DOHH2 (cell line): ENCODE measurements around the gene METAP1D.

Source experiments
- H3F3A ChIP-seq: fragments of 200-600 bp; sonication (generic), shearing (Covaris generic); 2 replicates; pipeline ENCODE4 v1.6.0; 2016; ENCODE audit warnings: antibody characterized with exemption, mild to moderate bottlenecking; ENCODE audit not compliant: control insufficient read depth, insufficient read depth
- H3K27ac ChIP-seq: fragments of 200-600 bp; sonication (generic); 2 replicates; pipeline ENCODE4 v1.5.1; 2014; ENCODE audit warnings: low read depth, mild to moderate bottlenecking, low read length, moderate library complexity
- H3K27me3 ChIP-seq: fragments of 200-600 bp; sonication (generic); 2 replicates; pipeline ENCODE4 v1.6.1; 2014; ENCODE audit warnings: mild to moderate bottlenecking, low read length, mixed read lengths; ENCODE audit not compliant: control insufficient read depth
- H3K36me3 ChIP-seq: fragments of 200-600 bp; sonication (generic); 2 replicates; pipeline ENCODE4 v1.6.1; 2014; ENCODE audit warnings: mild to moderate bottlenecking, low read length, moderate library complexity, mixed read lengths; ENCODE audit not compliant: control insufficient read depth
- H3K4me1 ChIP-seq: fragments of 200-600 bp; sonication (generic); 2 replicates; pipeline ENCODE4 v1.6.1; 2014; ENCODE audit warnings: mild to moderate bottlenecking, low read length, mixed read lengths; ENCODE audit not compliant: control insufficient read depth
- H3K4me2 ChIP-seq: fragments of 200-600 bp; sonication (generic); 2 replicates; pipeline ENCODE4 v1.6.0; 2014; ENCODE audit warnings: mild to moderate bottlenecking, low read length, moderate library complexity
- H3K4me3 ChIP-seq: fragments of 200-600 bp; sonication (generic); 2 replicates; pipeline ENCODE4 v1.5.1; 2014; ENCODE audit warnings: mild to moderate bottlenecking, low read length, mixed read lengths
- H3K79me2 ChIP-seq: fragments of 200-600 bp; sonication (generic); 2 replicates; pipeline ENCODE4 v1.6.1; 2014; ENCODE audit warnings: mild to moderate bottlenecking, low read length, mixed read lengths; ENCODE audit not compliant: control insufficient read depth
- H3K9me2 ChIP-seq: fragments of 200-600 bp; sonication (generic); replicated peaks from 2 replicates; pipeline ENCODE4 v1.6.1; 2014; ENCODE audit warnings: mild to moderate bottlenecking, low read length, mixed read lengths; ENCODE audit not compliant: control insufficient read depth
- H3K9me3 ChIP-seq: fragments of 200-600 bp; sonication (generic); 2 replicates; pipeline ENCODE4 v1.6.1; 2014; ENCODE audit warnings: antibody characterized with exemption, low read length, mixed read lengths; ENCODE audit not compliant: control insufficient read depth, insufficient read depth
- H4K20me1 ChIP-seq: fragments of 200-600 bp; sonication (generic); 2 replicates; pipeline ENCODE4 v1.6.0; 2014; ENCODE audit warnings: low read depth, mild to moderate bottlenecking, antibody characterized with exemption, low read length, moderate library complexity; ENCODE audit not compliant: control insufficient read depth, insufficient read depth
- EZH2phosphoT487 ChIP-seq: fragments of 200-600 bp; sonication (generic); IDR thresholded peaks from 2 replicates; pipeline ENCODE4 v1.6.1; 2017; ENCODE audit warnings: borderline replicate concordance, mild to moderate bottlenecking, antibody characterized with exemption, low read length, moderate library complexity, mixed read lengths
- TF ChIP-seq, protein P1 (sequence below): fragments of 200-600 bp; sonication (generic); IDR thresholded peaks from one replicate; pipeline ENCODE4 v1.5.1; 2014; ENCODE audit warnings: antibody characterized with exemption, mild to moderate bottlenecking, low read depth, low read length; ENCODE audit not compliant: poor library complexity, severe bottlenecking

The METAP1D gene

DNA sequence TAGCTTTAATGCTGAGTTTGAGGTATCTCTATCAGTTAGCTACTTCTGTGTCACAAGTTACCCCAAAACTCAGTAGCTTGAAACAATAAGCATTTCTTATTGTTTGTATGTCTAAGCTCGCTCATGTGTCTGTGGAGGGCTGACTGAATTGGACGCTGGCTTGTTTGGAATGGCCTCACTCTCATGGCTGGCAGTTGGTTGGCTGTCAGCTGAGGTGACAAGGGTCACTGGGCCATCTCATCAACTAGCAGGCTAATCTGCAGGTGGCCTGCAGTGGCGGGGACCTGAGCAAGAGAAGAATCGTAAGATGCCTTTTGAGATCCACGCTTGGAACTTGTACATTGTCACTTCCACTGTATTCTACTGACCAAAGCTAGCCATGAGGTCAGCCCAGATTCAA is 116.4 kb downstream of the METAP1D start:
- Histone ChIP-seq H3K27me3 (peaks cover 7% of the 10 kb centered on the region; the same call in 1 of the 2 replicates), H3K4me2 (no peak overlapping the region), H3K79me2 (no peaks in the 10 kb centered on the region), H3K36me3 (no peaks in the 10 kb centered on the region), H3K27ac (no peak overlapping the region), H3K4me1 (no peaks in the 10 kb centered on the region), H3K9me2 (no peaks in the 10 kb centered on the region), H4K20me1 (no peaks in the 10 kb centered on the region), H3K9me3 (no peaks in the 10 kb centered on the region), H3F3A (no peaks in the 10 kb centered on the region), H3K4me3 (no peak overlapping the region)
- TF ChIP-seq, protein P1, sequence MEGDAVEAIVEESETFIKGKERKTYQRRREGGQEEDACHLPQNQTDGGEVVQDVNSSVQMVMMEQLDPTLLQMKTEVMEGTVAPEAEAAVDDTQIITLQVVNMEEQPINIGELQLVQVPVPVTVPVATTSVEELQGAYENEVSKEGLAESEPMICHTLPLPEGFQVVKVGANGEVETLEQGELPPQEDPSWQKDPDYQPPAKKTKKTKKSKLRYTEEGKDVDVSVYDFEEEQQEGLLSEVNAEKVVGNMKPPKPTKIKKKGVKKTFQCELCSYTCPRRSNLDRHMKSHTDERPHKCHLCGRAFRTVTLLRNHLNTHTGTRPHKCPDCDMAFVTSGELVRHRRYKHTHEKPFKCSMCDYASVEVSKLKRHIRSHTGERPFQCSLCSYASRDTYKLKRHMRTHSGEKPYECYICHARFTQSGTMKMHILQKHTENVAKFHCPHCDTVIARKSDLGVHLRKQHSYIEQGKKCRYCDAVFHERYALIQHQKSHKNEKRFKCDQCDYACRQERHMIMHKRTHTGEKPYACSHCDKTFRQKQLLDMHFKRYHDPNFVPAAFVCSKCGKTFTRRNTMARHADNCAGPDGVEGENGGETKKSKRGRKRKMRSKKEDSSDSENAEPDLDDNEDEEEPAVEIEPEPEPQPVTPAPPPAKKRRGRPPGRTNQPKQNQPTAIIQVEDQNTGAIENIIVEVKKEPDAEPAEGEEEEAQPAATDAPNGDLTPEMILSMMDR: no peak
- TF ChIP-seq EZH2phosphoT487: no peak

DNA sequence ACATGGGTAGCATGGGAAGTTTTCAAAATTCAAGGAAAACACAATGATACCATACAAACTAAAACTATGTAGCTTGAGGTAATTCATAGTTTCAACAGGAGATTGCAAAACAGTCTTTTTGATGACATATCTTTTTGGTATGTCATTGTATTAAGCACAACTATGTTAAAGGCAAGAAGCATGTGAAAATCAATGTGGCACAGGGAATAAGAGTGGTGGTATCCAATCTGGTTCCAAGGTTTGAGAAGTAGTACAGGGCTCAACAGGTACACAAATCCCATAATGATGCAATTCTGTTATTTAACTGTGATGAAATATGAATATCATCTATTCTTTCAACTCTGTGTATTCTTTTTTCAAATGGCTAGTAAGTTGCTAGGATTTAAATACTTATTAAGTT is 119.3 kb downstream of the METAP1D start:
- H3K4me1 ChIP-seq: no peaks in the 10 kb centered on the region
- H3K36me3 ChIP-seq: no peaks in the 10 kb centered on the region
- no peak for TF ChIP-seq EZH2phosphoT487
- TF ChIP-seq, protein P1: no peak
- no peak overlapping the region for H3K27ac ChIP-seq
- H4K20me1 ChIP-seq: no peaks in the 10 kb centered on the region
- H3K27me3 ChIP-seq: peaks cover 7% of the 10 kb centered on the region; the same call in 1 of the 2 replicates
- H3K9me3 ChIP-seq: no peaks in the 10 kb centered on the region
- H3F3A ChIP-seq: no peaks in the 10 kb centered on the region
- H3K9me2 ChIP-seq: no peaks in the 10 kb centered on the region
- H3K79me2 ChIP-seq: no peaks in the 10 kb centered on the region
- no peak overlapping the region for H3K4me2 ChIP-seq
- H3K4me3 ChIP-seq: no peak overlapping the region

DNA sequence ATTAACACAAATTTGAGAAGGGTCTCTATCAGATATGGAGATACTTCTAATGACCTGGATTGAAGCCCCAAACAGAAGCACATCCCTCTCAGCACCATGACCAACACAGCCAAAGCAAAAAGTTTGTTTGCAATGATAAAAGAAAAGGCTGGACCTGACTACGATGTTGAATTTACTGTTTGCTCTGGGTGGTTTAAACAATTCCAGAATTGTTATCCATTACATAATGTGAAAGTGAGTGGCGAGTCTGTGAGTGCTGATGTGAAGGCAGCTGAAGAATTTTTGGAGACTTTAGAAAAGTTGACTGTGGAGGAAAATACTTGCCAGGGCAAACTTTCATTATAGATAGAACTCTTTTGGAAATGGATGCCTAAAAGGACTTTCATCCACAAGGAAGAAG is 120.4 kb downstream of the METAP1D start:
- H3K4me2 ChIP-seq: no peak overlapping the region
- H3K9me2 ChIP-seq: no peaks in the 10 kb centered on the region

More for the DNA sequence above, 120.4 kb downstream of the METAP1D start:
- TF ChIP-seq, protein P1: no peak
- TF ChIP-seq EZH2phosphoT487: no peak
- no peaks in the 10 kb centered on the region for H3F3A ChIP-seq
- peaks cover 7% of the 10 kb centered on the region; the same call in 1 of the 2 replicates for H3K27me3 ChIP-seq
- no peak overlapping the region for H3K27ac ChIP-seq
- no peak overlapping the region for H3K4me3 ChIP-seq
- H3K79me2 ChIP-seq: no peaks in the 10 kb centered on the region
- H3K36me3 ChIP-seq: no peaks in the 10 kb centered on the region
- no peaks in the 10 kb centered on the region for H3K4me1 ChIP-seq
- H4K20me1 ChIP-seq: no peaks in the 10 kb centered on the region
- H3K9me3 ChIP-seq: no peaks in the 10 kb centered on the region
